GM12874 (cell line): ENCODE data around the gene SPACA6.
A peak's percentile ranks its signal among the peaks of the same experiment; 100 is the strongest.

ENCODE experiments used
- CTCF ChIP-seq: IDR thresholded peaks from 2 replicates; pipeline ENCODE4 v1.5.1; 2011; ENCODE audit warnings: low read depth, mild to moderate bottlenecking, control low read depth, low read length, moderate library complexity; ENCODE audit not compliant: insufficient read depth

Gene SPACA6

GRCh38 chr19:51701468-51702100 lies 8.5 kb downstream of the SPACA6 start:
- no peak for TF ChIP-seq CTCF

DNA sequence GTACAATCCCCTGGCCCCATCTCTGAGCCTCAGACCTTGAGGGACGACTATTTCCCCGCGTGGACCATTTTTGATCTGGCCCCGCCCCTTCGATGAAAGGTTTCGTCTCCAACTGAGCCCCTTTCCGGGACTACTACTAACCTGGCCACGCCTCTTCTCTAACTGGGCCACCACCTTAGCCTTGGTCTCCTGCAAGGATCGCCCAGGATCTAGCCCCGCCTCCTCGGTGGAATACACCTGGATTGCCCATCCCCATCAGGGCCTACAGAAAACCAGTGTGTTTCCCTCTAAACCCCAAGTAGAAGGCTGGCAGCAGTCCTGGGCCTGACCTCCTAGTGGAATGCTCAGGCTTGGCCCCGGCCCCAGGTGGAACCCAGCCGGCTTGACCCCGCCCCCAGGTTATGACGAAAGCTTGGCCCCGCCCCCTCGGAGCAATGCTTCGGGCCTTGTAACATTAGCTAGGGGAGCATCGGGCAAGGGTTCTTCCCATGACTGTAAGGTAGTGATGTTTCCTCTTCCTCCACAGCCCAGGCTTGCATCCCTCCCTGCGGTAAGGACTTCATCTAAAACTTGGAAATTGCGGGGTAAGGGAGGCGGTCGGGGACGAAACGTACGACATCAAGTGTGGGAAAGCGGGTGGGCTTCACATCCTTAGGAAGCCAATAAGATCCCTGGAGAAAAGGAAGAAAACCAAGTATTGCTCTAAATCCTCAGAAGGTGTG lies 9.1 kb downstream of the SPACA6 start:
- TF ChIP-seq CTCF = no peak

GRCh38 chr19:51702825-51703574 lies 9.9 kb downstream of the SPACA6 start:
- no peak for TF ChIP-seq CTCF

DNA sequence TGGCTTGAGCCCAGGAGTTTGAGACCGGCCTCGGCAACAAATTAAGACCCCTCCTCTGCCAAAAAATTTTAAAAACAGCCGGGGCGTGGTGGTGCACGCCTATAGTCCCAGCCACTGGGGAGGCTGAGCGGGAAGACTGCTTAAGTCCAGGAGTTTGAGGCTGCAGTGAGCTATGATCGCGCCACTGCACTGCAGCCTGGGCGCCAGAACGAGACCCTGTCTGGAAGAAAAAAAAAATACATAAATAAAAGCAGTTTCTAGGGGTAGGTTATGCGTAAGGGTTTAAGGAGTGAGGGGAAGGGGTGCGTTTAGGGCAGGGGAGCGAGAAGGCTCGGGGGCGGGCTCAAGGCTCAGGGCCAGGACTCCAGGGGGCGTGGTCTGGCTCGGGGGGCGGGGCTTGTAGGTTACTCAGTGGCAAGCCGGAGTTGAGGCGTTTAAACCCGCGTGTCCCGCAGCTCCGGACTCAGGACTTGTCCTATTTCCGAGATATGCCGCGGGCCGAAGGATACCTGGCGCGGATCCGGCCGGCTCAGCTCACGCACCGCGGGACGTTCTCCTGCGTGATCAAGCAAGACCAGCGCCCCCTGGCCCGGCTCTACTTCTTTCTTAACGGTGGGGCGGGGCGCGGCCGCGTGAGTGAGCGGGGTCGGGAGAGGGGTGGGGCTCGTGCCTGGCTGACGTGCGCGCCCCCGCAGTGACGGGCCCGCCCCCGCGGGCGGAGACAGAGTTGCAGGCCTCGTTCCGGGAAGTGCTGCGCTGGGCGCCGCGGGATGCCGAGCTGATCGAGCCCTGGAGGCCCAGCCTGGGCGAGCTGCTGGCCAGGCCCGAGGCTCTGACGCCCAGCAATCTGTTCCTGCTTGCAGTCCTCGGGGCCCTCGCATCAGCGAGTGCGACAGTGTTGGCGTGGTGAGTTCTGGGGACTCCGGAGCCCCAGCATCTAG lies 10.7 kb downstream of the SPACA6 start:
- peak; percentile 52 for TF ChIP-seq CTCF

DNA sequence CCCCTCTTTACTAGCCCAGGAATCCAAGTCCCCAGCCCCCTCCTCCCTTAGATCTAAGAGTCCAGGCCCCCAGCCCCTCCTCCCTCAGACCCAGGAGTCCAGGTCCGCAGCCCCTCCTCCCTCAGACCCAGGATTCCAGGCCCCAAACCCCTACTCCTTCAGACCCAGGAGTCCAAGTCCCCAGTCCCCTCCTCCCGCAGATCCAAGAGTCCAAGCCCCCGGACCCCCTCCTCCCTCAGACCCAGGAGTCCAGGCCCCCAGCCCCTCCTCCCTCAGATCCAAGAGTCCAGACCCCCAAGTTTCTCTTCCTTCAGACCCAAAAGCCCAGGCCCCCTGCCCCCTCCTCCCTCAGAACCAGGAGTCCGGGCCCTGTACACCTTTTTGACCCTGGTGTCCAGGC lies 11.5 kb downstream of the SPACA6 start:
- TF ChIP-seq CTCF = no peak

DNA sequence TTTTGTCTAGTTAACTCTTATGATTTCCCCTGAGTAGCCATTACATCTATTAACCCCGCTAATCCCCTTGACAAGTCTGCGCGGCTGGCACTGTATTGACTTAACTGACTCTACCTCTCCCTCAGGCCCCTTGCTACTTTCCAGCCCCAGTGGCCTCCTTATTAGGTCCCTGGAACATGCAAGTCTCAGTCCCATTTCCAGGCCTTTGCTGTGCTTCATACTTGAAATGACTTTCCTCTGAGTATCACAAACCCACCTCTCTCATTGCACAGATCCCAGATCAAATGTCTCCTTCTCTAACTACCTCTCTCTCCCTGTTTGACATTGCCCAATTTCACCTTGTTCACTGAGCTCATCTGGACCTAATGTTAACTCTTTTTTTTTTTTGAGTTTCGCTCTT lies 13.2 kb downstream of the SPACA6 start:
- no peak for TF ChIP-seq CTCF
